NT2/D1 (cell line): Measurements from ENCODE around the gene COL8A1.

ENCODE experiments used
- DNase-seq: peaks from one replicate; pipeline ENCODE4 v3.0.0-alpha.2; 2011; ENCODE audit warnings: low read depth, low spot score
- H3K27me3 ChIP-seq: 2 replicates; pipeline ENCODE4 v1.6.0; 2011; ENCODE audit warnings: mild to moderate bottlenecking; ENCODE audit not compliant: insufficient read length, insufficient read depth
- H3K36me3 ChIP-seq: 2 replicates; pipeline ENCODE4 v1.6.1; 2011; ENCODE audit warnings: mild to moderate bottlenecking, low read length, mixed read lengths; ENCODE audit not compliant: insufficient read depth, insufficient read length
- H3K4me1 ChIP-seq: 2 replicates; pipeline ENCODE4 v1.5.1; 2011; ENCODE audit not compliant: insufficient read depth, insufficient read length
- H3K4me3 ChIP-seq: 2 replicates; pipeline ENCODE4 v1.5.1; 2011; ENCODE audit warnings: low read depth; ENCODE audit not compliant: insufficient read length
- H3K9ac ChIP-seq: 2 replicates; pipeline ENCODE4 v1.6.0; 2011; ENCODE audit warnings: low read depth; ENCODE audit not compliant: insufficient read length
- H3K9me3 ChIP-seq: 2 replicates; pipeline ENCODE4 v1.5.1; 2011; ENCODE audit warnings: mild to moderate bottlenecking, low read length; ENCODE audit not compliant: insufficient read depth
- SUZ12 ChIP-seq: IDR thresholded peaks from 2 replicates; pipeline ENCODE4 v1.6.1; 2011; ENCODE audit not compliant: insufficient read length, insufficient read depth; ENCODE audit errors: extremely low read depth
- YY1 ChIP-seq: IDR thresholded peaks from 2 replicates; pipeline ENCODE4 v1.6.1; 2011; ENCODE audit not compliant: insufficient read length, insufficient read depth
- ZNF274 ChIP-seq: IDR thresholded peaks from 2 replicates; pipeline ENCODE4 v1.6.1; 2011; ENCODE audit warnings: mild to moderate bottlenecking, low read depth, low read length

Gene COL8A1

GRCh38 chr3:99641480-99641879 lies 3.1 kb downstream of the COL8A1 start:
- no peaks in the 10 kb centered on the region for H3K36me3 ChIP-seq
- H3K9ac ChIP-seq: no peak overlapping the region
- no peak overlapping the region for H3K4me3 ChIP-seq
- no peaks in the 10 kb centered on the region for H3K9me3 ChIP-seq
- H3K4me1 ChIP-seq: no peaks in the 10 kb centered on the region
- DNase-seq: no peak
- TF ChIP-seq YY1: no peak
- TF ChIP-seq SUZ12: no peak
- TF ChIP-seq ZNF274: no peak
- H3K27me3 ChIP-seq: peaks cover 14% of the 10 kb centered on the region

- Histone ChIP-seq H3K4me1 (no peaks in the 10 kb centered on the region), H3K9ac (no peak overlapping the region), H3K9me3 (no peaks in the 10 kb centered on the region), H3K27me3 (peaks cover 11% of the 10 kb centered on the region), H3K4me3 (no peak overlapping the region), H3K36me3 (no peaks in the 10 kb centered on the region)
- TF ChIP-seq SUZ12: no peak
- no peak for TF ChIP-seq ZNF274
- no peak for TF ChIP-seq YY1
- no peak for DNase-seq
Measured at GRCh38 chr3:99641982-99642381, 3.6 kb downstream of the COL8A1 start.

GRCh38 chr3:99644017-99644416 lies 5.6 kb downstream of the COL8A1 start:
- no peak overlapping the region for H3K4me3 ChIP-seq
- H3K9ac ChIP-seq: no peak overlapping the region
- TF ChIP-seq YY1 (no peak), ZNF274 (no peak), SUZ12 (no peak)
- no peaks in the 10 kb centered on the region for H3K36me3 ChIP-seq
- DNase-seq: no peak
- no peaks in the 10 kb centered on the region for H3K9me3 ChIP-seq
- H3K27me3 ChIP-seq: peaks cover 5% of the 10 kb centered on the region
- no peaks in the 10 kb centered on the region for H3K4me1 ChIP-seq

- Histone ChIP-seq H3K9ac (no peak overlapping the region), H3K4me3 (no peak overlapping the region), H3K36me3 (no peaks in the 10 kb centered on the region), H3K27me3 (no peaks in the 10 kb centered on the region), H3K9me3 (no peaks in the 10 kb centered on the region), H3K4me1 (no peaks in the 10 kb centered on the region)
- TF ChIP-seq SUZ12 (no peak), YY1 (no peak), ZNF274 (no peak)
- DNase-seq: no peak
Measured at GRCh38 chr3:99644746-99645145, 6.4 kb downstream of the COL8A1 start.

- Histone ChIP-seq H3K9ac (no peak overlapping the region), H3K9me3 (no peaks in the 10 kb centered on the region), H3K4me3 (no peak overlapping the region), H3K4me1 (no peaks in the 10 kb centered on the region), H3K36me3 (no peaks in the 10 kb centered on the region), H3K27me3 (no peaks in the 10 kb centered on the region)
- DNase-seq: peak; percentile 32
- TF ChIP-seq ZNF274: no peak
- TF ChIP-seq YY1: no peak
- no peak for TF ChIP-seq SUZ12
Measured at GRCh38 chr3:99645277-99646106, 7.1 kb downstream of the COL8A1 start.

GRCh38 chr3:99646107-99646435 lies 7.7 kb downstream of the COL8A1 start:
- H3K9me3 ChIP-seq: no peaks in the 10 kb centered on the region
- no peaks in the 10 kb centered on the region for H3K27me3 ChIP-seq
- no peaks in the 10 kb centered on the region for H3K4me1 ChIP-seq
- no peaks in the 10 kb centered on the region for H3K36me3 ChIP-seq
- H3K4me3 ChIP-seq: no peak overlapping the region
- no peak overlapping the region for H3K9ac ChIP-seq
- no peak for DNase-seq
- no peak for TF ChIP-seq YY1
- no peak for TF ChIP-seq ZNF274
- TF ChIP-seq SUZ12: no peak

GRCh38 chr3:99647081-99647480 lies 8.7 kb downstream of the COL8A1 start:
- no peak overlapping the region for H3K4me3 ChIP-seq
- no peaks in the 10 kb centered on the region for H3K36me3 ChIP-seq
- H3K9me3 ChIP-seq: no peaks in the 10 kb centered on the region
- DNase-seq: no peak
- H3K9ac ChIP-seq: no peak overlapping the region
- H3K4me1 ChIP-seq: no peaks in the 10 kb centered on the region
- TF ChIP-seq SUZ12 (no peak), ZNF274 (no peak), YY1 (no peak)
- H3K27me3 ChIP-seq: no peaks in the 10 kb centered on the region

GRCh38 chr3:99648101-99648500 lies 9.7 kb downstream of the COL8A1 start:
- Histone ChIP-seq H3K36me3 (no peaks in the 10 kb centered on the region), H3K4me1 (no peaks in the 10 kb centered on the region), H3K27me3 (no peaks in the 10 kb centered on the region), H3K9ac (no peak overlapping the region), H3K4me3 (no peak overlapping the region), H3K9me3 (no peaks in the 10 kb centered on the region)
- TF ChIP-seq ZNF274: no peak
- no peak for TF ChIP-seq YY1
- no peak for DNase-seq
